PFSK-1 (cell line): ENCODE measurements around the gene HEATR3.

Source experiments
- POLR2AphosphoS5 ChIP-seq: IDR thresholded peaks from 2 replicates; pipeline ENCODE4 v1.6.1; 2012; ENCODE audit warnings: low read depth, mild to moderate bottlenecking, control low read depth, low read length, moderate library complexity
- SIN3A ChIP-seq: IDR thresholded peaks from 2 replicates; pipeline ENCODE4 v1.6.1; 2012; ENCODE audit warnings: mild to moderate bottlenecking, low read length, moderate library complexity, borderline replicate concordance; ENCODE audit not compliant: insufficient read depth
- TF ChIP-seq, protein P1 (sequence below), 2 experiments: IDR thresholded peaks; 2 replicates each; pipeline versions ENCODE4 v1.6.1 to v1.8.0; 2011 to 2012; ENCODE audit warnings: low read depth in 2 of 2, low read length in 2 of 2, control low read depth in 1 of 2, inconsistent platforms in 1 of 2, mild to moderate bottlenecking in 1 of 2, moderate library complexity in 1 of 2; ENCODE audit not compliant: insufficient read depth in 1 of 2

DNA sequence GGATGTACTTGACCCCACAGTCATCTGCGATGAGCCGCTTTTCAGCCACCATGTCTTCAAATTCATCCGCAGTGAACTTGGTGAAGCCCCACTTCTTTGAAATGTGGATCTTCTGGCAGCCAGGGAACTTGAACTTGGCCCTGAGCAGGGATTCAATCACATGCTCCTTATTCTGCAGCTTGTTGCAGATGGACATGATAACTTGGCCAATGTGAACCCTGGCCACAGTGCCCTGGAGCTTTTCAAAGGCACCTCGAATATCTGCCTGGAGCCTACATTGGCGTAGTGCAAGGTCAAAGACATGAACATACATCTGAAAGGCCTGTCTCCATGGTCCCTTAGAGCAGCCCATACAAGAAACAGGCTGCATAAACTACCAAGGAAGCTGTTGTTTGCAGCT, 85.6 kb downstream of the HEATR3 start:
- no peak for TF ChIP-seq POLR2AphosphoS5
- no peak for TF ChIP-seq SIN3A
- TF ChIP-seq, protein P1, sequence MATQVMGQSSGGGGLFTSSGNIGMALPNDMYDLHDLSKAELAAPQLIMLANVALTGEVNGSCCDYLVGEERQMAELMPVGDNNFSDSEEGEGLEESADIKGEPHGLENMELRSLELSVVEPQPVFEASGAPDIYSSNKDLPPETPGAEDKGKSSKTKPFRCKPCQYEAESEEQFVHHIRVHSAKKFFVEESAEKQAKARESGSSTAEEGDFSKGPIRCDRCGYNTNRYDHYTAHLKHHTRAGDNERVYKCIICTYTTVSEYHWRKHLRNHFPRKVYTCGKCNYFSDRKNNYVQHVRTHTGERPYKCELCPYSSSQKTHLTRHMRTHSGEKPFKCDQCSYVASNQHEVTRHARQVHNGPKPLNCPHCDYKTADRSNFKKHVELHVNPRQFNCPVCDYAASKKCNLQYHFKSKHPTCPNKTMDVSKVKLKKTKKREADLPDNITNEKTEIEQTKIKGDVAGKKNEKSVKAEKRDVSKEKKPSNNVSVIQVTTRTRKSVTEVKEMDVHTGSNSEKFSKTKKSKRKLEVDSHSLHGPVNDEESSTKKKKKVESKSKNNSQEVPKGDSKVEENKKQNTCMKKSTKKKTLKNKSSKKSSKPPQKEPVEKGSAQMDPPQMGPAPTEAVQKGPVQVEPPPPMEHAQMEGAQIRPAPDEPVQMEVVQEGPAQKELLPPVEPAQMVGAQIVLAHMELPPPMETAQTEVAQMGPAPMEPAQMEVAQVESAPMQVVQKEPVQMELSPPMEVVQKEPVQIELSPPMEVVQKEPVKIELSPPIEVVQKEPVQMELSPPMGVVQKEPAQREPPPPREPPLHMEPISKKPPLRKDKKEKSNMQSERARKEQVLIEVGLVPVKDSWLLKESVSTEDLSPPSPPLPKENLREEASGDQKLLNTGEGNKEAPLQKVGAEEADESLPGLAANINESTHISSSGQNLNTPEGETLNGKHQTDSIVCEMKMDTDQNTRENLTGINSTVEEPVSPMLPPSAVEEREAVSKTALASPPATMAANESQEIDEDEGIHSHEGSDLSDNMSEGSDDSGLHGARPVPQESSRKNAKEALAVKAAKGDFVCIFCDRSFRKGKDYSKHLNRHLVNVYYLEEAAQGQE (IDR thresholded peaks at IDR 0.05; ENCODE audit: insufficient read depth in 1 of 2, low read depth in 2 of 2, low read length in 2 of 2), result no peak
